NCI-H187 treated with DMSO at 0.1 percent for 48 hours (cell line): Measurements from ENCODE around the gene IPO11.
"Not testable (repeated sequence)": the region's sequence is repeated elsewhere in the genome, so short reads cannot be mapped to it uniquely, and the experiment has no call there.

Experiments used
- DNase-seq: peaks from one replicate; lab custom pipeline; 2025; lab: John Stamatoyannopoulos, UW

Gene IPO11

DNA sequence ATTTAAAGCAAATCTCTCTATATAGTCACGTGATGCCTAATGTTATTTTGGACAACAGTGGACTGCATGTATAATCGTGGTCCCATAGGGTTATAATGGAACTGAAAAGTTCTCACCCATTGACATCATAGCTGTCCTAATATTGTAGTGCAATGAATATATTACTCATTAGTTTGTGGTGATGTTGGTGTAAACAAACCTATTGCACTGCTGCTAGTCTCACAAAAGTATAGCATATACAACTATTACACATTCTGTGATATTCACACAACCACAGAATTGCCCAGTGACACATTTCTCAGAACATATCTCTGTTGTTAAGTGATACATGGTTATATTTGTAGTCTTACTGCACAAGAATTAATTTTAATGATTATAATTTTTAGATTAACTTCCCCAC is 37.7 kb downstream of the IPO11 start:
- no peak for DNase-seq

DNA sequence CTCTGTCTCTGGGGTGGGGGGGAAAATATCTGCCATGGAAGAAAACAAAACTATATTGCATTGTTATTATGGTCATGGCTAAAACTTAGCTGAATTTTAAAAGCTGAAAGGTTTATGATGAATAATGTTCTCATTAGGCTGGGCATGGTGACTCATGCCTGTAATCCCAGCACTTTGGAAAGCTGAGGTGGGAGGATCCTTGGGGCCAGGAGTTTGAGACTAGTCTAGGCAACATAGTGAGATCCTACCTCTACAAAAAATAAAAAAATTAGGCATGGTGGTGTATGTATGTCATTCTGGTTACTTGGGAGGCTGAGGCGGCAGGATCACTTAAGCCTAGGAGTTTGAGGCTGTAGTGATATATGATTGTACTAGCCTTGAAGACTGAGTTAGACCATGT is 44.5 kb downstream of the IPO11 start:
- DNase-seq, result no peak

DNA sequence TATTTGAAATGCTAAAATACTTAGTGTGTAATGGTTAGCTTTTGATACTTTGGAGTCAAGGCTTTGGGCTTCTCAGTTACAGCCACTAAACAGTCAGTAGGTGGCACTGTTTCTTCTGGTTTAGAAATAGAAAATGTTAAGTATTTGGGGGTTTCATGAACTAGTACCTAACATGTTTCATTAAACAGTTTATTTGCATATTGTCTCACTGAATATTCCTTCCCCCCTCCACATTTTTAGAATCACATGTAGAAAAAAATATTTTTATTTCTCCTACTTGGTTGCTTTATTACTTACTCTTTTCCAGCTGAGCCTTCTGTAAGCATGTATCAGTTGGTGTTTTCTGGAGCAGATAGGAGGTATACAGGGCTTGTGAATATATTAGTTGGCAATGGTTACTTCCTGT is 48.0 kb downstream of the IPO11 start:
- DNase-seq, result peak; percentile 4

DNA sequence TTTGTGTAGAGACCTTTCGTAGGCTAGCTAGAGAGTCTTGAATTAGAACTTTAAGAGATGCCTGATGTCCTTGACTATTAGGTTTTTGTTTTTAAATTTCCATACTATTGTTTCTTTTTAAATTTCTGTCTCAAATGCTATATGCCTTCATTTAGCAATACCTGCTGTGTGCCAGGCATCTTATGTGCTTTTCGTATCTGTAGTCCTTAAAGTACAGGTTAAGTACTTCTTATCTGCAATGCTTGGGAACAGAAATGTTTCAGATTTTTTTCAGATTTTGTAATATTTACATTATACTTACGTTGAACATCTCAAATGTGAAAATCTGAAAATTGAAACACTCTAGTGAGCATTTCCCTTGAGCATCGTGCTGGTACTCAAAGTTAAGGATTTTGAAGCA is 49.0 kb downstream of the IPO11 start:
- DNase-seq, result no peak

DNA sequence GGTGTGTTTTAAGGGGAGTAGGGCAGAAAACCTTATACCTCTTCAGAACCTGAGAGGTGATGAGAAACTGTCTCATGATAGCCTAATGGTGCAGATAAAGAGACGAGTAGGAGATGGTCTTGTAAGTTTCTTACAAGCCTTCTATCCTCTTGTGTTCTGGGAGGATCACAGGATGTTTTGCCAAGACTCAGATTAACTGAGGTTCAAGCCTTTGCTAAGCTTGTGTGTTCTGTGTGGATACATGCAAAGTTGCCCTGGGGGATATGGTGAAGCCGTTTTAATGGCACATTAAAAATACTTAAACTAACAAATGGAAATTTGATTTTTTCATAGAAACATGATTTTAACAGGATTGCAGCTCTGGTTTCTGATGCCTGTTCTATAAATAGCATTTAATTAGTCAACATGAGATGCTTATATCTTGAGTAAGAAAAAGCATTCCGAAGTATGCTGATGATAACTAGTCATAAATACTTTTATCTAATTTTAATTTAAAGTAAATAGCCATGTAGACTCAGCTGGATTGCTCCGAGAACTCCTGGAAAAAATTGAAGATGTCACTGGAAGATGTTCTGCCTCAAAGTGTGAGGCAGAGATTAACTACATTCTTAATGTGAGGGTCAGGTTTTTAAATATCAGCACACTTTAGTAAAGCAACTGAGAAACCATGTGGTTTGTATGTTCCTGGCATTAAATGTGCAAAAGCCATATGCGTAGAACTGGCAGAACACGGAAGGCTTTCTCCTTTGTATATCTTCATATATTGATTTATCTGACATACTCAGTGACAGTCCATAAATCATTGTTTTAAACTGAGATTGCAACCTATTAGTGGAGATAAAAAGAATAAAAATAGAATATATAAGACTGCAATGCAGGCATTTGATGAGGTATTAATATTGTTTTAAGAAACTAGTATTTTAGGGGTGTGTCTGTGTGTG is 53.7 kb downstream of the IPO11 start:
- DNase-seq, result no peak

DNA sequence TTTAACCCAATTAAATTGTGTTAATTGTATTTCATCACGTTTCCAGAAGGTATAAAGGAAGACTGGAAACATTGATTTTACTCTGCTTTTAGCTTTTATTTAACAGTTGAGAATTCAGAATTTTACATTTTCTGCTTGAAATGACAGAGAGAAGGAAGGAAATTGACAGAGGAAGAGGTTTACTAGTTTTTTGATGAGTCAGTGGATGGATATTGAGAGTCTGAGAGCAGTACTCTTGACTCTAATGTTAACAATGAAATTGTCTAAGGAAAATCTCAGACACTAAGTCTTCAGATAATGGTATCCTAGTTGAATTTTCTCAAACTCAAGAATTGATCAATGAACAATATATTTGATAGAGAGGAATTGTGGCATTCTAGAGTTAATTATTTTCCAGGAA is 60.6 kb downstream of the IPO11 start:
- no peak for DNase-seq

DNA sequence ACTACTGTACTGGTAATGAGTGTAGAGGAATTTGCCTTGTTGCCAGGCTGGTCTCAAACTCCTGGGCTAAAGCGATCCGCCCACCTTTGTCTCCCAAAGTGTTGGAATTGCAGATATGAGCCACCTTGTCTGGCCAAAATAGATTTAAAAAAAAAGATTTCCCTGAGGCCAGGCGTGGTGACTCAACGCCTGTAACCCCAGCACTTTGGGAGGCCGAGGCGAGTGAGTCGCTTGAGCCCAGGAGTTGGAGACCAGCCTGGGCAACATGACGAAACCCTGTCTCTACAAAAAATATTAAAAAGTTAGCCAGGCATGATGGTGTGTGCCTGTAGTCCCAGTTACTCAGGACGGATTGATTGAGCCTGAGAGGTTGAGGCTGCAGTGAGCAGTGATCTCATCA is 62.5 kb downstream of the IPO11 start:
- no peak for DNase-seq

DNA sequence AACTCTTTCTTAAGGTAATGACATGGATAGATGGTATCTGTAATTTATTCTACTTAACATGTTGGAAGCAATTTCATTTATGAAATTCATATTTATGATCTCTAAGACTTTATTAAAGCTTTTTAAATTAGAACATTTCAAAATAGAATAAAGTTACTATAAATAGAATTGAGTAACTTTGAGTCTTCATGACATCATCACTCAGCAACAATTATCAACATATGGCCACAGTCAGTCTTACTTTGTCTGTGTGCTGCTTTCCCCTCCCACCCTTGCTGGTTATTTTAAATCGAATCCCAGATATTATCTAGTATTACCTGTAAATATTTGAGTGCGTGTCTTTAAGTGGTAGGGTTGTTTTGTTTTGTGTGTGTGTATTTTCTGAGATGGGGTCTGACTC is 65.2 kb downstream of the IPO11 start:
- DNase-seq, result no peak

DNA sequence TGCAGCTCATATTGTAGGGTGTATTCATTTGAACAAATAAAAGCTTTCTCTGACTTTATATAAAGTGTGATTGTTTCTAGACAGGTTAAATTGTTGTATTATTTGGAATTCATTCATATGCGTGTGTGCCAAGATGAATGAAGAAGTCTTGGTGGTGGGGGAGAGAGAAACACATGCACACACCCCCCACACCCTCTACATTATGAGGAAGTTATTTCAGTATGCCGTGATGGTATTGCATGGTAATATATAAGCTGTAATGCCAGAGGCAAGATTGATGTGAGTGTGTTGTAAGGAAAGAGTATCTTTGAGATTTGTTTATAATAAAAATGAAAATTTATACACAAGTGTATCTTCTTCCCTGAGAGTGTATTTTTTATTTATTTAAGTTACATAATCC is 71.0 kb downstream of the IPO11 start:
- DNase-seq, result no peak

DNA sequence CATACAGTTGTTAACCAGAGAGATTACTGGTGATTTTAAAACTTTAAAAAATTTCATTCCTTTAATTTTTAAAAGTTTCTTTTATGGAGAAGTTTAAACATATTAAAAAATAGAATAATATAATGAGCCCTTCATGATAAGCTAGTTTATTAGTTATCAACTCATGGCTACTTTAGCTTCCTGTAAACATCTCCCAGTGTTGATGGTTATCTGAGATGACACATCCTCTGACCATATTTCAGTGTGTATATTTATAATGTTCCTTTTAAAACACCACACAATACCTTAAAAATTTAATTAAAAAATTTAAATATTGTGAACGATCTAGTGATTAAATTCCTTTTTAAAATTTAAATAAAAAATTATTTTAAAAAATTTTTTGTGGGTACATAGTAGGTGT is 74.1 kb downstream of the IPO11 start:
- no peak for DNase-seq

DNA sequence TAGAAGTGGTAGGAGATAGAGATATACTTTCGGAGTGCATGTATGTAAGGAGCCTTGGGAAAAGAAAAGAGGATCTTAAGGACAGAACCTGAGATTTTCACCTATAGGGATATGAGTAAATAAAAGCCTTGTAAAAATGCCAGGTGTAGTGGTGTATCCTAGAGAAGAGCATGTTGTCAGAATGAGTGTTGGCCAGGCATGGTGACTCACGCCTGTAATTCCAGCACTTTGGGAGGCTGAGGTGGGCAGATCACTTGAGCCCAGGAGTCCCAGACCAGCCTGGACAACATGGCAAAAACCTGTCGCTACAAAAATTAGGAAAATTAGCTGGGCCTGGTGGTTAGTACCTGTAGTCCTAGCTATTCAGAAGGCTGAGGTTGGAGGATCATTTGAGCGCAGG is 76.0 kb downstream of the IPO11 start:
- no peak for DNase-seq

DNA sequence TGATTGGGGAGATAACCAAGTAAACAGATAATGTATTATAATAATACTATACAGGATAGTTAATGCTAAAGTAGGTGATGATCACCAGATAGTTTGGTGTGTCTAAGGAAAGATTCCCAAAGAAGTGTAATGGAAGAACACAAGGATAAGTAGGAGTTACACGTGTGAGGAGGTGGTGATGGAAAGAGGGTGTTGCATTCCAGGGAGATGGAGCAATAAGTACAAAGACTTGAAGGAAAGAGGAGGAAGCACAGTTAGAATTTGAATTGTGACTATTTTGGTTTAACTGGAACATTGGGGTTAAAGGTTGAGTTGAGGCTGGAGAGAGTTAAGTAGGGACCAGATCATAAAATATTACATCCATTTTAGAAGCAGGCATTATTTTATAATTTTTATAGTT is 76.9 kb downstream of the IPO11 start:
- DNase-seq, result no peak

DNA sequence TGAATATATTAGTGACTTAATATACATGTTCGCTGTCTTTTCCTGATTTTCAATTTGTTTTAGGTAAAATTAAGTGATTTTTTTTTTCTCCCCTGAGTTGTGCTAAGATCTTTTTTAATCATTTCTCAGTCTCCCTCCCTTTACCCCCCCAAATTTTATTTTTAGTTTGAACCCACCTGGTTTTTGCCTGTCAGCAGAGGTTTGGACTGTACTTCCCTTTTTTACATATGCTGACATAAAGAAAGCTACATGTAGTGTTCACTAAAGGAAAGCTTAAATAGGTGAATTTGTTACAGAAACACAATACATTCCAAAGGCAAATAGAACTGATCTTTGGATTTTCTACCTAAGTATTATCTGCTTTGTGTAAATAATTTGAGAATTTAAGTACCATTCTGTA is 82.2 kb downstream of the IPO11 start:
- no peak for DNase-seq

DNA sequence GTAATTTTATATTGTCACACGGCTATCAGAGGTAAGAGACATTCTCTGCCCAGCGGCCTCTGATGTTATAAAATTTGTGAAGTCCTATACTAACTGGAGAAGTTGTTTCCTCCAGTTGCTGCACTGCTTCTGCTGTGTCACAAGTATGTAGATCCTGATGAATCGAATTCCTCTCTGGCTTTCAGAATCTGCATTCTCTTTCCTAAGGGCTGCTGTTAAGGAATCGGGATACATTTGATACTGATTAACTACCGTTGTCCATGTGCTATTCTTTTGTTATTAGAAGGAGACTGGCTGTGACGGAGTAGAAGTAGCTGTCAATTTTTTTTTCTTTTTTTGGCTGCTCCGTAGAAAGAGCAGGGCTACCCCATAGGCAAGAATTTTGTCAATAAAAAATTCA is 84.3 kb downstream of the IPO11 start:
- DNase-seq, result no peak

DNA sequence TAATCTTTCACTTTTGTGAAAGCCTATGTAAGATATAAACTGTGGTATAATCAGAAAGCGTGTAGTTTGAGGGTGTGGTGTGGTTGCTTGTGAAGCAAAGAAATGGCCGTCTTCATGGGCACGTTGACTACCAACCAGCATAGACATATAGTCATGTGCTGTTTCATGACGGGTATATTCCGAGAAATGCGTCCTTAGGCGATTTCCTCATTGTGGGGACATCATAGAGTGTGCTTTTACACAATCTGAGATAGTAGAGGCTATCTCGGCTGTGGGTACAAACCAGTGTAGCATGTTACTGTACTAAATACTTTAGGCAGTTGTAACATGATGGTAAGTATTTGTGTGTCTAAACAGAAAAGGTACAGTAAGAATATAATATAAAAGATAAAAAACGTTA is 86.4 kb downstream of the IPO11 start:
- no peak for DNase-seq

DNA sequence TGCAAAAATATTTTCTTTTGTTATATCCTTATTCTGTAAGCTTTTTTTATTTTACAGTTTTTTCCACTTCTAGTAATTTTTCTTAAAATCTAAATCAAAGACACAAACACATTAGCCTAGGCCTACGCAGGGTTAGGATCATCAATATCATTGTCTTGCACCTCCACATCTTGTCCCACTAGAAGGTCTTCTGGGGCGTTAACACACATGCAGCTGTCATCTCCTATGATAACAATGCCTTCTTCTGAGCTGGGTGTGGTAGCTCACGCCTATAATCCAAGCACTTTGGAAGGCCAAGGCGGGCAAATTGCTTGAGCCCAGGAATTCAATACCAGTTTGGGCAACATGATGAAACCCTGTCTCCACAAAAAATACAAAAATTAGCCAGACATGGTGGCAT is 87.2 kb downstream of the IPO11 start:
- no peak for DNase-seq

DNA sequence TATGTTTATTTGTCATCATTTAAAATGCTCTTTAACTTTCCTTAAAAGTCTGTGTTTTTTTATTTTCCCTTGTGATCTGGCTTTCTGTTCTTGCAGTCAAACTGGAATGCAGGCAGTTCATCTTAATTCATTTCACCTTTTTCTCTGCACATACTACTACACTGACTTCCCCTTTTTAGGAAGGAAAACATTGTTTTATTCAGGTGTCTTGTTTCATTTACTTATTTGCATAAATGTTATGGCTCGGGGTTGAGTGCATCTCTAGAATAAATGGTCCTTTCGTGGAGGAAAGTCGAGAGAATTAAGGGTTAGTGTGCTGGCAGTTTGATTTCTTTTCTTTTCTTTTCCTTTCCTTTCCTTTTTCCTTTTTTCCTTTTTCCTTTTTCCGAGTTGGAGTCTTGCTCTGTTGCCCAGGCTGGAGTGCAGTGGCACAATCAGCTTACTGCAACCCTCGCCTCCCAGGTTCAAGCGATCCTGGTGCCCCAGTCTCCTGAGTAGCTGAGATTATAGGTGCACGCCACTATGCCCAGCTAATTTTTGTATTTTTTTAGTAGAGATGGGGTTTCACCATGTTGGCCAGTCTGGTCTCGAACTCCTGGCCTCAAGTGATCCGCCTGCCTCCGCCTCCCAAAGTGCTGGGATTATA is 90.0 kb downstream of the IPO11 start:
- no peak for DNase-seq

DNA sequence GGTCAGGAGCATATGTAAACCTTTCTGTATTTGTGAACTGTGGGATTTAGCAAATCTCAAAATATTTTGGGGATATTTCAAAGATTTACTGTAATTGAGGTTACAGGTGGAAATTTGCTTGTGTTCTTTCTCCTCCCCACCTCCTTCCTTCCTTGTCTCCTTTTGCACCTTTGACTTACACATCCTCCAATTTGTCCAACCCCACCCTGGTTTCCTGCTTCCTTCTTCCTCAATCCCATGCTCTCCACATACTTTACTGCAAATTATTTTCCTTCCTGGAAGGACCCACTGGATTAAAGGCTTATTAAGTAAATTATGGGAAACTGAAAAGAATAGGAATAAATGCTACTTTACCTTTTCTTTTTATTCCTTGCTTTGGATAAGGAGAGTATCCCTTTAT is 91.6 kb downstream of the IPO11 start:
- DNase-seq, result no peak

DNA sequence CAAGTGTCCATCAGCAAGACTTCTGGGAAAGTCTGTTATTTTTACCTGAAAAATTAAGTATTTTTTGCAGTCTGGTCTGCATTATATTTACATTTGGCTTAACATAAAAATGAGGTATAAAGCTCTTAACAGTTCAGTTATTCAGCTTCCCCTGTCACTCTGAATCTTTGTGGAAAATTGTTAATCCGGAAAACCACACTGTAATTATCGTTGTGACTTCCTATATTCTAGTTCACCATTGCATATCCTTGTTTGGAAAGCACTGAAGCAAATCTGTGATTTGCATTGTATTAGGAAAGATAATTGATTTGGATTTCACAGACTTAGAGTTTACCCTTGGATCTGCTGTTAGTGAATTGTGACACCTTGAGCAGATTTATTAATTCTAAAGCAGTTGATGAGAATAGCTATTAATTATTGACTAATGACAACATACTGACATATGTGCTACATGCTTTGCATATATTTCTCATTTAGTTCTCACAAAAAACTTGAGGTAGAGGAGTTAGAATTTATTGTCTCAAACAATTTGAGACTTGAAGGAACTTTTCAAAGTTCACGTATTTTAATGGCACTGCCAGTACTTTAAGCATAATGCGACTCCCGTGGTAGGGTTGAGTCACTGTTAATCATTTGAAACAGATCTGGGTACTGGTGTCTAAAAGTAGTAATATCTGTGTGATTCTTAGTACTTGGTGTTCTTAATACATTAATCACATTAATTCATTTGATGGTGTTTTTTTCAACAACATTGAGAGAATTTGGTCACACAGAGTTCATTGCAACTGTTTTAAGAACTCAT is 94.3 kb downstream of the IPO11 start:
- no peak for DNase-seq

DNA sequence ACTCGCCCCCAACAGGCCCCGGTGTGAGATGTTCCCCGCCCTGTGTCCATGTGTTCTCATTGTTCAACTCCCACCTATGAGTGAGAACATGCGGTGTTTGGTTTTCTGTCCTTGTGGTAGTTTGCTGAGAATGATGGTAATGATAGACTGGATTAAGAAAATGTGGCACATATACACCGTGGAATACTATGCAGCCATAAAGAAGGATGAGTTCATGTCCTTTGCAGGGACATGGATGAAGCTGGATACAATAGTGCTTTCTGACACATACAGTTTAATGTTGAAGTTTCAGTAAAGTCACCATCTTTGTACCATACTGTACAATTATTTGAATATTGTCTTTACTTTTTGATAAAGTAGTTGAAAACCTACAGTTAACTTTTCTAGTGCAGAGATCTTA is 96.2 kb downstream of the IPO11 start:
- not testable (repeated sequence) for DNase-seq

DNA sequence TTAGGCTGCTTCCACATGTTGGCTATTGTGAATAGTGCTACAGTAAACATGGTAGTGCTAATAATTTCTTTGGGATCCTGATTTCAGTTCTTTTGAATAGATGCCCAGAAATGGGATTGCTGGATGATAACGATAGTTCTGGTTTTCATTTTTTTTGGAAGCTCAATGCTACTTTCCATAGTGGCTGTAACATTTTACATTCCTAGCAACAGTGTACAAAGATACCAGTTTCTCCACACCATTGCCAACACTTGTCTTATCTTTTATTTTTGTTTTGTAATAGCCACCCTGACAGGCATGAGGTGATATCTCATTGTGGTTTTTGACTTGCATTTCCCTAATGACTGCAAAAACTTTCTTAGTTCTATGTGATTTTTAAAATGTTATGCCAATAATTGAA is 97.2 kb downstream of the IPO11 start:
- no peak for DNase-seq

DNA sequence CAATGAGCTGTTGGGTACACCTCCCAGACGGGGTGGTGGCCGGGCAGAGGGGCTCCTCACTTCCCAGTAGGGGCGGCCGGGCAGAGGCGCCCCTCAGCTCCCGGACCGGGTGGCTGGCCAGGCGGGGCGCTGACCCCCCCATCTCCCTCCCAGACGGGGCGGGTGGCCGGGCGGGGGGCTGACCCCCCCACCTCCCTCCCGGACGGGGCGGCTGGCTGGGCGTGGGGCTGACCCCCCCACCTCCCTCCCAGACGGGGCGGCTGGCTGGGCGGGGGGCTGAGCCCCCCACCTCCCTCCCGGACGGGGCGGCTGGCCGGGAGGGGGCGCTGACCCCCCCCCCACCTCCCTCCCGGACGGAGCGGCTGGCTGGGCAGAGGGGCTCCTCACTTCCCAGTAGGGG is 100.5 kb downstream of the IPO11 start:
- not testable (repeated sequence) for DNase-seq
